H4 (cell line): Measurements from ENCODE around the gene EPS8L3. TPM values are rescaled to one million over a fixed set of nuclear protein-coding genes. Genes with fewer than 3 reads are reported as not detected.
"Not testable (repeated sequence)": the region's sequence is repeated elsewhere in the genome, so short reads cannot be mapped to it uniquely, and the experiment has no call there.

ENCODE experiments used
- DNase-seq: peaks from one replicate; pipeline ENCODE4 v3.0.0-alpha.2; 2015; ENCODE audit warnings: low spot score
- total RNA-seq: library from RNA; depleted of rRNA; stranded (reverse); fragments of >200 nt; shearing (Covaris generic); gene quantifications from 2 replicates; pipeline ENCODE4 v1.2.3, GENCODE V29; 2014

EPS8L3 gene
- total RNA-seq, 1 experiment from 2014 or later: not detected

GRCh38 chr1:109764561-109765482 lies 1.1 kb upstream of the EPS8L3 start:
- DNase-seq: no peak

- DNase-seq: peak; percentile 82
These were observed 690 bp downstream of the EPS8L3 start for GRCh38 chr1:109762821-109763645.

- no peak for DNase-seq
These were observed 1.6 kb downstream of the EPS8L3 start for GRCh38 chr1:109762039-109762585.

- DNase-seq: no peak
These were observed 2.3 kb downstream of the EPS8L3 start for GRCh38 chr1:109761227-109762038.

GRCh38 chr1:109760581-109761226 lies 3.0 kb downstream of the EPS8L3 start:
- no peak for DNase-seq

GRCh38 chr1:109759513-109760334 lies 4.0 kb downstream of the EPS8L3 start:
- DNase-seq: no peak

GRCh38 chr1:109757936-109758786 lies 5.6 kb downstream of the EPS8L3 start:
- DNase-seq: no peak

GRCh38 chr1:109756848-109757521 lies 6.7 kb downstream of the EPS8L3 start:
- no peak for DNase-seq

- DNase-seq: not testable (repeated sequence)
These were observed 7.4 kb downstream of the EPS8L3 start for GRCh38 chr1:109756325-109756724.

- no peak for DNase-seq
These were observed 9.0 kb downstream of the EPS8L3 start for GRCh38 chr1:109754738-109755137.

GRCh38 chr1:109751531-109752260 lies 12.0 kb downstream of the EPS8L3 start:
- DNase-seq: no peak

- no peak for DNase-seq
These were observed 12.8 kb downstream of the EPS8L3 start for GRCh38 chr1:109750920-109751319.

- DNase-seq: no peak
These were observed 13.4 kb downstream of the EPS8L3 start for GRCh38 chr1:109750241-109750882.

- DNase-seq: no peak
These were observed 14.5 kb downstream of the EPS8L3 start for GRCh38 chr1:109749221-109749620.

GRCh38 chr1:109748311-109748710 lies 15.4 kb downstream of the EPS8L3 start:
- not testable (repeated sequence) for DNase-seq

GRCh38 chr1:109740615-109741373 lies 22.9 kb downstream of the EPS8L3 start, which contains the start of gene GSTM3:
Gene GSTM3 (minus strand): TSS chr1:109741038. CDS start chr1:109740287, 751 bp downstream.
- DNase-seq: no peak
